GM12891 (cell line): ENCODE measurements around the gene ATF7IP2.
"Not testable (repeated sequence)": the region's sequence is repeated elsewhere in the genome, so short reads cannot be mapped to it uniquely, and the experiment has no call there.

Source experiments
- DNase-seq: peaks from one replicate; pipeline ENCODE4 v3.0.0; 2011; ENCODE audit warnings: low spot score; ENCODE audit not compliant: insufficient read length
- FAIRE-seq: peaks from 2 replicates; lab custom pipeline; 2011; peaks lifted over from hg19 to GRCh38; lab: Jason Lieb, UNC
- PAX5 ChIP-seq: IDR thresholded peaks from 2 replicates; pipeline ENCODE4 v1.6.1; 2011; ENCODE audit warnings: low read length, moderate library complexity, mild to moderate bottlenecking; ENCODE audit not compliant: insufficient read depth, severe bottlenecking
- POLR2A ChIP-seq: IDR thresholded peaks from 2 replicates; pipeline ENCODE4 v1.6.1; 2011; ENCODE audit warnings: low read depth, low read length, control low read depth
- POLR2AphosphoS5 ChIP-seq: IDR thresholded peaks from 2 replicates; pipeline ENCODE4 v1.6.1; 2011; ENCODE audit warnings: low read depth, low read length, control low read depth
- POU2F2 ChIP-seq: IDR thresholded peaks from 2 replicates; pipeline ENCODE4 v1.6.1; 2011; ENCODE audit warnings: low read depth, mild to moderate bottlenecking, control low read depth, low read length, moderate library complexity
- SPI1 ChIP-seq: IDR thresholded peaks from 2 replicates; pipeline ENCODE4 v1.6.1; 2011; ENCODE audit warnings: low read depth, low read length, control low read depth
- TAF1 ChIP-seq: IDR thresholded peaks from 2 replicates; pipeline ENCODE4 v1.6.1; 2011; ENCODE audit warnings: low read depth, low read length, control low read depth

Gene ATF7IP2

DNA sequence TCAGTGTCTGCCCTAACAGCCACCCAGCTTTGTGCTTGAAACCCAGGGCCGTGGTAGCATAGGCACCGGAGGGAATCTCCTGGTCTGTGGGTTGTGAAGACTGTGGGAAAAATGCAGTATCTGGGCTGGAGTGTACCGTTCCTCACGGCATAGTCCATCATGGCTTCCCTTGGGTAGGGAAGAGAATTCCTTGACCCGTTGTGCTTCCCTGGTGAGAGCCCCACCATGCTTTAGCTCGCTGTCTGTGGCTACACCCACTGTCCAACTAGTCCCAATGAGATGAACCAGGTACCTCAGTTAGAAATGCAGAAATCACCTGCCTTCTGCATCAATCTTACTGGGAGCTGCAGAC lies 67.3 kb downstream of the ATF7IP2 start:
- no peak for TF ChIP-seq TAF1
- TF ChIP-seq POU2F2 = no peak
- no peak for TF ChIP-seq SPI1
- no peak for TF ChIP-seq POLR2AphosphoS5
- no peak for TF ChIP-seq POLR2A
- TF ChIP-seq PAX5 = no peak
- DNase-seq (no peak), FAIRE-seq (no peak)

DNA sequence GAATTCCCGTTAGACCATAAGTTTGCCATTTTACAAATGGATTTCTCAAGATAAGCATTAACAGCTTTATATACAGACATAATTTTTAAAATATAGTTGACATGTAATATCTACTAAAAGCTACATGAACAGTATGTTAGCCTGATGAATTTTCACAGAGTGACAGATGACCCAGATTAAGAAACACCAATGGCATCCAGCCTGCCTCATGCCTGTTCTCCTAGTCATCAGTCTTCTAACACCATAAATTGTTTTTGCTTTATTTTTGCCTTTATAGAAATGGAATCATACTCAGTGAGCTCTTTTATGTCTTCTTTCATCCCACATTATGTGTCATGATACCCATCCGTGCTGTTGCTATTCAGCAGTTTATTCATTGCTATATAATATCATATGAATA lies 80.0 kb downstream of the ATF7IP2 start:
- TF ChIP-seq POLR2A (no peak), PAX5 (no peak), SPI1 (no peak), POLR2AphosphoS5 (no peak), POU2F2 (no peak), TAF1 (no peak)
- DNase-seq (no peak), FAIRE-seq (no peak)

DNA sequence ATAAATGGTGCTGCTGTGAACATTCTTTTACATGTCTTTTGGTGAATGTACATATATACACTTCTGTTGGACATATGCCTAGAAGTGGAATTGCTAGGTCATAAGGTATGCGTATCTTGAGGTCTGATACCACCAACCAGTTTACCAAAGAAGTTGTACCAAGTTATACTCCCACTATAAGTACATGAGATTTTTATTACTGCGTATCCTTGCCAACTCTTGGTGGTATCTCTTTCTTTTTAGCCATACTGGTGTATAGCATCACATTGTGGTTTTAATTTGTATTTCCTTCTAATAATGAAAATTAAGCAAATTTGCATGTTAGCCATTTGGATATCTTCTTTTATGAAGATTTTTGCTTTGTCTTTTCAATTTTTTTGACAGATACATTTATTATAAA lies 80.5 kb downstream of the ATF7IP2 start:
- no peak for FAIRE-seq
- DNase-seq = no peak
- TF ChIP-seq POLR2A = no peak
- no peak for TF ChIP-seq POLR2AphosphoS5
- no peak for TF ChIP-seq TAF1
- TF ChIP-seq POU2F2 = no peak
- no peak for TF ChIP-seq SPI1
- TF ChIP-seq PAX5 = no peak

DNA sequence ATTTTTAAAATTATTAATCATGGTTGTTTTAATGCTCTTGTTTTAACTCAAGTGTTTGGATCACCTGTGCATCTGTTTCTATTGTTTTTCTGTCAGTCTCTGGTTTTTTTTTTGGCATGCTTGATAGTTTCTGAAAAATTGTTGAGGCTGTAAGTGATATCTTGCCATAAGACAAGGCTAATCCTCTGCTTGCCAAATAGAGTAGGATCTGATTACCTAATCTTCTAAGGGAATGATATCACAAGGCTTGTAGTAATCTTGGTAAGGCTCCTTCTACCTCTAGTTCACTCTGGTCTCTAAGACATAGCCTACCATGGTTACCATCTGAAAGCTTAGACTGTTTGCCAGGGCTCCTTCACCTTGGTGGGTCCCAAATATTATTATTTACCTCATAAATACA lies 81.0 kb downstream of the ATF7IP2 start:
- no peak for FAIRE-seq
- TF ChIP-seq POU2F2 = no peak
- no peak for TF ChIP-seq PAX5
- no peak for TF ChIP-seq POLR2AphosphoS5
- TF ChIP-seq POLR2A = no peak
- no peak for TF ChIP-seq SPI1
- no peak for TF ChIP-seq TAF1
- no peak for DNase-seq

DNA sequence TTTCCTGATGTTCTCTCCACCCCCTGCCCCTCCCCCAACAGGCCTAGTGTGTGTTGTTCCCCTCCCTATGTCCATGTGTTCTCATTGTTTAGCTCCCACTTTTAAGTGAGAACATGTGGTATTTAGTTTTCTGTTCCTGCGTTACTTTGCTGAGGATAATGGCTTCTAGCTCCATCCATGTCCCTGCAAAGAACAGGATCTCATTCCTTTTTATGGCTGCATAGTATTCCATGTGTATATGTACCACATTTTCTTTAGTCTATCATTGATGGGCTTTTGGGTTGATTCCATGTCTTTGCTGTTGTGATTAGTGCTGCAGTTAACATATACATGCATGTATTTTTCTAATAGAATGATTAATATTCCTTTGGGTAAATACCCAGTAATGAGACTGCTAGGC lies 90.8 kb downstream of the ATF7IP2 start:
- DNase-seq, FAIRE-seq: not testable (repeated sequence)

- no peak for DNase-seq
- no peak for TF ChIP-seq TAF1
- no peak for TF ChIP-seq POLR2AphosphoS5
- TF ChIP-seq PAX5 = no peak
- TF ChIP-seq POLR2A = no peak
- TF ChIP-seq SPI1 = no peak
- no peak for TF ChIP-seq POU2F2
- FAIRE-seq = no peak
Observed at GRCh38 chr16:10480151-10480550, 94.3 kb downstream of the ATF7IP2 start.

DNA sequence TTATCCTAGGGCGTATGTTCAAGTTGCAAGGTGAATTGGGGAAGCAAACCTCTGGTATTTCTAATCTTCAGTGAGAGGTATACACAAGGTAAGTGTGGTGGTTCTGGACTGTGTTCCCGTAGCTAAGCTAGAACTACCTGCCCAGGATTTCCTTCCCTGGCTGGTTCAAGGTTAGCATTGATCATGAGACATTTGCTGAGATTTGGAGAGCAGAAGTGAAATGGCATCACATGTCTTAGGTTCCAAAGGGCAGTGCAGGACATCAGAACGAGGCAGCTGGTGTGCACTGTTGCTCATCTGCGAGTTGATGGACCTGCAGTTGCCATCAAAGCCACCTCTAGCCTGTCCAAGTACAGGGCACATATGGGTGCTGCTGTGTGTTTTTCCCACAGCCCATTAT lies 99.3 kb downstream of the ATF7IP2 start:
- FAIRE-seq = no peak
- no peak for DNase-seq
- TF ChIP-seq PAX5 (no peak), POLR2AphosphoS5 (no peak), POU2F2 (no peak), SPI1 (no peak), POLR2A (no peak), TAF1 (no peak)

- DNase-seq = no peak
- TF ChIP-seq POU2F2 = no peak
- no peak for TF ChIP-seq POLR2AphosphoS5
- TF ChIP-seq PAX5 = no peak
- TF ChIP-seq SPI1 = no peak
- TF ChIP-seq POLR2A = no peak
- no peak for TF ChIP-seq TAF1
- no peak for FAIRE-seq
Observed at GRCh38 chr16:10485698-10486382, 100.0 kb downstream of the ATF7IP2 start.

GRCh38 chr16:10490141-10490540 lies 104.3 kb downstream of the ATF7IP2 start:
- DNase-seq (no peak), FAIRE-seq (no peak)
- TF ChIP-seq POU2F2 = no peak
- no peak for TF ChIP-seq POLR2A
- no peak for TF ChIP-seq PAX5
- no peak for TF ChIP-seq TAF1
- no peak for TF ChIP-seq SPI1
- no peak for TF ChIP-seq POLR2AphosphoS5

- DNase-seq (no peak), FAIRE-seq (no peak)
- TF ChIP-seq POLR2A = no peak
- no peak for TF ChIP-seq POLR2AphosphoS5
- no peak for TF ChIP-seq SPI1
- no peak for TF ChIP-seq TAF1
- TF ChIP-seq POU2F2 = no peak
- TF ChIP-seq PAX5 = no peak
Observed at GRCh38 chr16:10493276-10493675, 107.4 kb downstream of the ATF7IP2 start.
